B cell (primary cell): ENCODE data around the gene DIS3L2. TPM values are rescaled to one million over a fixed set of nuclear protein-coding genes. Genes with fewer than 3 reads are reported as not detected.

ENCODE experiments used
- ATAC-seq: fragments of 200-7000 bp; cut with Tn5 transposase; one replicate; pipeline ENCODE4 v1.10.0; 2021; ENCODE audit warnings: low read depth, mild to moderate bottlenecking, moderate number of reproducible peaks, moderate library complexity
- CTCF ChIA-PET: fragments of 350-600 bp; sonication (Branson Sonifier 250); formaldehyde crosslinking; loops from one replicate; lab custom pipeline; 2021; ENCODE audit warnings: antibody characterized with exemption, inconsistent platforms; lab: Charles Lee
- POLR2A ChIA-PET: fragments of 350-600 bp; sonication (Branson Sonifier 250); formaldehyde crosslinking; loops from one replicate; lab custom pipeline; 2021; ENCODE audit warnings: antibody characterized with exemption; lab: Charles Lee
- DNase-seq: peaks from one replicate; pipeline ENCODE4 v3.0.0; 2013
- H2AFZ ChIP-seq: 2 replicates; pipeline ENCODE4 v1.6.1; 2012; ENCODE audit warnings: mild to moderate bottlenecking, low read depth, low read length; ENCODE audit not compliant: insufficient read depth, poor library complexity, severe bottlenecking
- H3K27ac ChIP-seq, 2 donors: 1 replicate in 1 of 2; 2 replicates in 1 of 2; pipeline ENCODE4 v1.5.1; 2012 to 2013; ENCODE audit warnings: low read length in 2 of 2, mild to moderate bottlenecking in 2 of 2, moderate library complexity in 1 of 2
- H3K27me3 ChIP-seq, 4 experiments: fragments of 200-600 bp in 1 of 4; sonication (generic) in 1 of 4; replicated peaks in 1 of 4; 1 replicate in 2 of 4; 2 replicates in 2 of 4; pipeline versions ENCODE4 v1.6.1 to v1.7.0; 2013 to 2016; ENCODE audit warnings: low read length in 3 of 4, mild to moderate bottlenecking in 2 of 4, mixed read lengths in 1 of 4, moderate library complexity in 1 of 4; ENCODE audit not compliant: insufficient read depth in 4 of 4, control insufficient read depth in 3 of 4; ENCODE audit errors: control extremely low read depth in 1 of 4
- H3K36me3 ChIP-seq, 2 experiments: replicated peaks in 1 of 2; 1 replicate in 1 of 2; 2 replicates in 1 of 2; pipeline versions ENCODE4 v1.6.1 to v1.7.1; 2013; ENCODE audit warnings: low read length in 1 of 2; ENCODE audit not compliant: insufficient read depth in 2 of 2, control insufficient read depth in 1 of 2; ENCODE audit errors: control extremely low read depth in 1 of 2, extremely low read depth in 1 of 2
- H3K4me1 ChIP-seq, 2 donors: fragments of 200-600 bp in 1 of 2; sonication (generic) in 1 of 2; 1 replicate in 1 of 2; 2 replicates in 1 of 2; pipeline versions ENCODE4 v1.5.1 to v1.6.1; 2013 to 2017; ENCODE audit warnings: low read length in 2 of 2; ENCODE audit not compliant: control insufficient read depth in 2 of 2, insufficient read depth in 2 of 2
- H3K4me2 ChIP-seq: replicated peaks from 2 replicates; pipeline ENCODE3; 2012; ENCODE audit warnings: mild to moderate bottlenecking, low read depth, low read length; ENCODE audit not compliant: poor library complexity, severe bottlenecking
- H3K4me3 ChIP-seq, 5 experiments: fragments of 200-600 bp in 1 of 5; sonication (generic) in 1 of 5; 1 replicate in 3 of 5; 2 replicates in 2 of 5; pipeline versions ENCODE4 v1.5.1 to v1.7.0; 2011 to 2016; ENCODE audit warnings: low read length in 4 of 5, mild to moderate bottlenecking in 4 of 5, low read depth in 2 of 5, control low read depth in 1 of 5, moderate library complexity in 1 of 5; ENCODE audit not compliant: insufficient read depth in 1 of 5; ENCODE audit errors: control extremely low read depth in 1 of 5, extremely low read depth in 1 of 5
- H3K79me2 ChIP-seq: fragments of 200-600 bp; sonication (generic); one replicate; pipeline ENCODE4 v1.6.0; 2016; ENCODE audit warnings: low read length; ENCODE audit not compliant: control insufficient read depth, insufficient read depth
- H3K9ac ChIP-seq: fragments of 200-600 bp; sonication (generic); 2 replicates; pipeline ENCODE4 v1.6.1; 2017; ENCODE audit warnings: mild to moderate bottlenecking, low read length, moderate library complexity
- H3K9me3 ChIP-seq, 3 donors: one replicate each; pipeline versions ENCODE4 v1.6.1 to v1.7.1; 2013; ENCODE audit warnings: low read length in 2 of 3; ENCODE audit not compliant: control insufficient read depth in 2 of 3, insufficient read depth in 1 of 3; ENCODE audit errors: control extremely low read depth in 1 of 3
- H4K20me1 ChIP-seq: 2 replicates; pipeline ENCODE4 v1.6.0; 2012; ENCODE audit warnings: mild to moderate bottlenecking, low read length; ENCODE audit not compliant: insufficient read depth, control insufficient read depth, poor library complexity, severe bottlenecking
- H3K27ac Mint-ChIP-seq: one replicate; pipeline ENCODE4 v1.8.0; 2021; ENCODE audit warnings: mixed read lengths
- H3K27me3 Mint-ChIP-seq: one replicate; pipeline ENCODE4 v1.8.0; 2021; ENCODE audit warnings: mixed read lengths
- H3K4me1 Mint-ChIP-seq: one replicate; pipeline ENCODE4 v1.8.0; 2021; ENCODE audit warnings: mixed read lengths
- H3K4me3 Mint-ChIP-seq: one replicate; pipeline ENCODE4 v1.8.0; 2021; ENCODE audit warnings: mixed read lengths
- H3K9me3 Mint-ChIP-seq: one replicate; pipeline ENCODE4 v1.8.0; 2022; ENCODE audit warnings: mixed read lengths; ENCODE audit not compliant: insufficient read depth
- EZH2 ChIP-seq: IDR thresholded peaks from 2 replicates; pipeline ENCODE4 v1.6.1; 2012; ENCODE audit warnings: borderline replicate concordance, low read depth, mild to moderate bottlenecking, moderate library complexity, low read length; ENCODE audit not compliant: insufficient read depth, poor library complexity, severe bottlenecking
- WGBS: methylation state at CpG from one replicate; pipeline ENCODE4 v1.1.5; 2013; ENCODE audit warnings: missing lambda C conversion rate; ENCODE audit not compliant: insufficient coverage; 5-methylcytosine and 5-hydroxymethylcytosine counted together
- intact Hi-C: fragments of 100-400 bp; cut with micrococcal nuclease; formaldehyde crosslinking; loops from one replicate; pipeline ENCODE4 v1.10.0; 2022
- polyA plus RNA-seq: library from polyadenylated mRNA; depleted of rRNA; stranded (reverse); fragments of >200 nt; gene quantifications from 2 replicates; pipeline ENCODE4 v1.2.3, GENCODE V29; 2012
- total RNA-seq, 2 donors: library from RNA; stranded (reverse); fragments of 120-200 nt in 1 of 2; gene quantifications; 1 replicate in 1 of 2; 2 replicates in 1 of 2; pipeline versions ENCODE4 v1.2.3 to v1.2.4, GENCODE V29; 2013 to 2022
- TF ChIP-seq, protein P1 (sequence below): fragments of 200-600 bp; IDR thresholded peaks from one replicate; pipeline ENCODE4 v1.8.0; 2022; ENCODE audit warnings: antibody characterized with exemption, mild to moderate bottlenecking

DIS3L2 gene
- total and polyA plus RNA-seq, 2 donors (not counting 1 experiment from before 2014, with no cell fraction given): 34.5 to 70.1 TPM

DNA sequence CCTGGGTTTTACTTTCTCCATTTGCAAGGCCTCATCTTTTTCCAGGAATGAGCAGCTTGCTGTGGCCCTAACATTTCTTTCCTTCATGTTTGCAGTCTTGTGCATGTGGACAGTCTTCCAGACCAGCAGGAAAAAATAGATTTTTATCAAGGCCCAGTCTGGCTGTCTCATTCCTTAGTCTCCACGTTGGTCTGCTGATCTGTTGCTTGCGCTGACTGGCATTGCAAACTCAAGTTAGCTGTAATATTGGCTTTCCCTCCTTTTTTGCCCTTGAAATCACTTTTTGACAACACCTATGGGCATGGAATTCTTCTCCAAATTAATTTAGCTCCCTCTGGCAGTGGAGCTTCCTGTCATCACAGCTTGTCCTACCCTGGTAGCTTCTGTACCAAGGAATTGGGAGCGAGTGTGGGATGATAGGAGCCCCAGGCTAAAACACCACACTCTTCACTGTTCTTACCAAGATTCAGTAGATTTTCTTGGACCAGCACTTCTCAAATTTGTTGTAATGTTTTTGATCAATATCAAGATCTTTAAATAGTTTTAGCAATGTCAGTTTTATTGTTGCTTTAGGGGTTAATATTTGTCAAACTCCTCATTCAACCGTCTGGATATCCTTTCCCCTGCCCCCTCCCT, 48.2 kb downstream of the DIS3L2 start:
- H3K4me3 ChIP-seq: no peak overlapping the region
- Mint-ChIP-seq H3K27ac (no peak overlapping the region), H3K4me3 (no peak overlapping the region), H3K27me3 (no peaks in the 10 kb centered on the region), H3K9me3 (no peaks in the 10 kb centered on the region), H3K4me1 (no peaks in the 10 kb centered on the region)
- intact Hi-C loops: no loop called here
- TF ChIP-seq, protein P1, sequence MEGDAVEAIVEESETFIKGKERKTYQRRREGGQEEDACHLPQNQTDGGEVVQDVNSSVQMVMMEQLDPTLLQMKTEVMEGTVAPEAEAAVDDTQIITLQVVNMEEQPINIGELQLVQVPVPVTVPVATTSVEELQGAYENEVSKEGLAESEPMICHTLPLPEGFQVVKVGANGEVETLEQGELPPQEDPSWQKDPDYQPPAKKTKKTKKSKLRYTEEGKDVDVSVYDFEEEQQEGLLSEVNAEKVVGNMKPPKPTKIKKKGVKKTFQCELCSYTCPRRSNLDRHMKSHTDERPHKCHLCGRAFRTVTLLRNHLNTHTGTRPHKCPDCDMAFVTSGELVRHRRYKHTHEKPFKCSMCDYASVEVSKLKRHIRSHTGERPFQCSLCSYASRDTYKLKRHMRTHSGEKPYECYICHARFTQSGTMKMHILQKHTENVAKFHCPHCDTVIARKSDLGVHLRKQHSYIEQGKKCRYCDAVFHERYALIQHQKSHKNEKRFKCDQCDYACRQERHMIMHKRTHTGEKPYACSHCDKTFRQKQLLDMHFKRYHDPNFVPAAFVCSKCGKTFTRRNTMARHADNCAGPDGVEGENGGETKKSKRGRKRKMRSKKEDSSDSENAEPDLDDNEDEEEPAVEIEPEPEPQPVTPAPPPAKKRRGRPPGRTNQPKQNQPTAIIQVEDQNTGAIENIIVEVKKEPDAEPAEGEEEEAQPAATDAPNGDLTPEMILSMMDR: no peak
- TF ChIP-seq EZH2: no peak
- no peak overlapping the region for H3K27ac ChIP-seq
- no peak overlapping the region for H2AFZ ChIP-seq
- ChIA-PET POLR2A (no interaction called here), CTCF (interaction anchor here (0.6 kb wide), 1 partner anchor 42 kb away, joined by 3 read pairs; no protein-coding TSS in a partner anchor)
- 94% methylated on average over 2 of the region's 4 CpGs for WGBS
- peaks cover 57% of the 10 kb centered on the region for H3K79me2 ChIP-seq
- no peak overlapping the region for H3K9ac ChIP-seq
- no peaks in the 10 kb centered on the region for H3K4me1 ChIP-seq
- no peak for ATAC-seq
- H3K27me3 ChIP-seq: no peaks in the 10 kb centered on the region
- H3K4me2 ChIP-seq: no peak overlapping the region
- no peaks in the 10 kb centered on the region for H3K36me3 ChIP-seq
- no peak for DNase-seq
- peaks cover 15% of the 10 kb centered on the region for H4K20me1 ChIP-seq
- no peaks in the 10 kb centered on the region for H3K9me3 ChIP-seq

DNA sequence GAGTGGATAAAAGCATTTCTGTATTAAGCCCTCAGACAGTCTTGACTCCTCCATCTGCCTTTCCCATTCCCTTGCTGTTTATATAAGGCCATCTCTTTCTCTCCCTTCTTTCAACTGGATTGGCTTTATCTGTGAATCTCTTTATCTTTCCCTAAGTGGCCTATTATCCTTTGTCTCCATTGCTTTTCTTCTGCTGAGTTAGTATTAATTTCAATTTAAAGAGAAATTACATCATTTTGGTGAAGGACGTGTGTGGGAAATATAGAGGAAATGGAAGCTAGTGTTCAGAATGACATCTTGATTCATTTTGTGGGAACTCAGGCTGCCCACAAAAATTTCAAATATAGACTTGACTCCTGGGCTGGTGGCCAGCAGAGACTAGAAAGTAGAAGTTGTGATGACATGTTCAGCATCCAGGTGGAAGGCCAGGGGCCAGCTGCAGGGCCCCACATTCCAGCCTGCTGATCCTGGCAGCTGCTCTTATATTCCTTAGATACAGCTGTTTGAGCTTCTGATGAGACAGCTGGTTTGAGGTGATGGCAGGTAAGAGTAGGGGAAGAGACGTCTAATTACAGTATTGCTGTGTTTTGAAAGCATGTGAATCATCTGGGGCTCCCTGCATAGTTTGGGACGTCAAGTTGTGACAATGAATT, 52.3 kb downstream of the DIS3L2 start:
- Histone ChIP-seq H3K4me3 (no peak overlapping the region), H3K4me1 (no peaks in the 10 kb centered on the region), H3K9ac (no peak overlapping the region), H3K27me3 (no peaks in the 10 kb centered on the region), H4K20me1 (peaks cover 8% of the 10 kb centered on the region), H3K79me2 (peaks cover 25% of the 10 kb centered on the region), H2AFZ (no peak overlapping the region), H3K36me3 (peaks cover 0 to 25% of the 10 kb centered on the region in 2 experiments), H3K27ac (no peak overlapping the region), H3K4me2 (no peak overlapping the region), H3K9me3 (no peaks in the 10 kb centered on the region)
- CTCF ChIA-PET: no interaction called here
- DNase-seq: no peak
- no peaks in the 10 kb centered on the region for H3K27me3 Mint-ChIP-seq
- H3K4me1 Mint-ChIP-seq: no peaks in the 10 kb centered on the region
- no peak overlapping the region for H3K4me3 Mint-ChIP-seq
- TF ChIP-seq, protein P1: no peak
- TF ChIP-seq EZH2: no peak
- intact Hi-C loops: no loop called here
- WGBS: 61% methylated on average over 2 of the region's 3 CpGs
- H3K27ac Mint-ChIP-seq: no peak overlapping the region
- ATAC-seq: no peak
- no peaks in the 10 kb centered on the region for H3K9me3 Mint-ChIP-seq
- POLR2A ChIA-PET: no interaction called here
